H9 (cell line): ENCODE results near the gene PARL. TPM values are rescaled to one million over a fixed set of nuclear protein-coding genes. Genes with fewer than 3 reads are reported as not detected.

Source experiments
- DNase-seq: peaks from one replicate; pipeline ENCODE4 v3.0.0-alpha.2; 2017
- H2AFZ ChIP-seq: one replicate; pipeline ENCODE4 v1.6.1; 2013; ENCODE audit warnings: mild to moderate bottlenecking, low read length, control low read depth, moderate library complexity
- H2AK5ac ChIP-seq: 2 replicates; pipeline ENCODE4 v1.6.1; 2013; ENCODE audit warnings: low read length, control low read depth, mixed read lengths; ENCODE audit not compliant: insufficient read length
- H2BK120ac ChIP-seq: one replicate; pipeline ENCODE4 v1.6.1; 2013; ENCODE audit warnings: low read depth, mild to moderate bottlenecking, low read length, control low read depth, inconsistent platforms; ENCODE audit not compliant: poor library complexity, severe bottlenecking
- H2BK12ac ChIP-seq: 2 replicates; pipeline ENCODE4 v1.6.1; 2013; ENCODE audit warnings: low read length, control low read depth, mixed read lengths, low read depth; ENCODE audit not compliant: insufficient read length
- H2BK15ac ChIP-seq: 2 replicates; pipeline ENCODE4 v1.6.1; 2013; ENCODE audit warnings: low read depth, low read length, control low read depth
- H2BK20ac ChIP-seq: one replicate; pipeline ENCODE4 v1.6.1; 2013; ENCODE audit warnings: low read depth, mild to moderate bottlenecking, low read length, control low read depth, inconsistent platforms; ENCODE audit not compliant: poor library complexity, severe bottlenecking
- H2BK5ac ChIP-seq: 2 replicates; pipeline ENCODE4 v1.6.1; 2013; ENCODE audit warnings: low read length, control low read depth, mixed read lengths; ENCODE audit not compliant: insufficient read length
- H3K14ac ChIP-seq: 2 replicates; pipeline ENCODE4 v1.6.1; 2013; ENCODE audit warnings: low read length, control low read depth; ENCODE audit not compliant: insufficient read depth
- H3K18ac ChIP-seq: 2 replicates; pipeline ENCODE4 v1.6.1; 2013; ENCODE audit warnings: low read depth, mild to moderate bottlenecking, mixed read lengths, low read length, control low read depth; ENCODE audit not compliant: insufficient read length
- H3K23ac ChIP-seq: 2 replicates; pipeline ENCODE4 v1.6.1; 2013; ENCODE audit warnings: low read length, control low read depth, mixed read lengths, low read depth; ENCODE audit not compliant: insufficient read length
- H3K23me2 ChIP-seq: 2 replicates; pipeline ENCODE4 v1.6.1; 2013; ENCODE audit warnings: low read depth, mild to moderate bottlenecking, mixed read lengths, low read length, control low read depth; ENCODE audit not compliant: insufficient read length, poor library complexity, severe bottlenecking
- H3K27ac ChIP-seq: 2 replicates; pipeline ENCODE4 v1.5.1; 2013; ENCODE audit warnings: low read length, control low read depth, mixed read lengths, low read depth; ENCODE audit not compliant: insufficient read length
- H3K27me3 ChIP-seq: 2 replicates; pipeline ENCODE4 v1.6.1; 2013; ENCODE audit warnings: low read length, control low read depth, inconsistent platforms; ENCODE audit not compliant: insufficient read depth
- H3K4ac ChIP-seq: 2 replicates; pipeline ENCODE4 v1.6.1; 2013; ENCODE audit warnings: low read depth, mild to moderate bottlenecking, control low read depth, inconsistent platforms, low read length, moderate library complexity
- H3K4me1 ChIP-seq: 2 replicates; pipeline ENCODE4 v1.6.1; 2013; ENCODE audit warnings: low read length, control low read depth, inconsistent platforms; ENCODE audit not compliant: insufficient read depth
- H3K4me2 ChIP-seq: 2 replicates; pipeline ENCODE4 v1.6.1; 2013; ENCODE audit warnings: low read length, control low read depth, mixed read lengths; ENCODE audit not compliant: insufficient read length, insufficient read depth
- H3K56ac ChIP-seq: 2 replicates; pipeline ENCODE4 v1.6.1; 2013; ENCODE audit warnings: low read depth, mild to moderate bottlenecking, mixed read lengths, low read length, control low read depth; ENCODE audit not compliant: insufficient read length
- H3K79me1 ChIP-seq: 2 replicates; pipeline ENCODE4 v1.6.1; 2013; ENCODE audit warnings: low read depth, mild to moderate bottlenecking, moderate library complexity, low read length, control low read depth, inconsistent platforms; ENCODE audit not compliant: insufficient read depth, poor library complexity, severe bottlenecking
- H3K79me2 ChIP-seq: 2 replicates; pipeline ENCODE4 v1.6.1; 2013; ENCODE audit warnings: low read length, control low read depth, inconsistent platforms; ENCODE audit not compliant: insufficient read depth
- H3K9ac ChIP-seq: 2 replicates; pipeline ENCODE4 v1.6.1; 2013; ENCODE audit warnings: low read length, control low read depth, mixed read lengths; ENCODE audit not compliant: insufficient read length; ENCODE audit errors: extremely low read depth
- H3K9me3 ChIP-seq: one replicate; pipeline ENCODE4 v1.6.1; 2013; ENCODE audit warnings: low read depth, low read length, inconsistent platforms; ENCODE audit not compliant: control insufficient read depth
- H3T11ph ChIP-seq: one replicate; pipeline ENCODE4 v1.6.1; 2013; ENCODE audit warnings: mild to moderate bottlenecking, low read length, control low read depth, inconsistent platforms
- H4K20me1 ChIP-seq: one replicate; pipeline ENCODE4 v1.6.1; 2013; ENCODE audit not compliant: control insufficient read depth, insufficient read length, insufficient read depth
- H4K5ac ChIP-seq: 2 replicates; pipeline ENCODE4 v1.6.1; 2013; ENCODE audit warnings: low read depth, mild to moderate bottlenecking, mixed read lengths, low read length, control low read depth; ENCODE audit not compliant: insufficient read length
- H4K8ac ChIP-seq: replicated peaks from 2 replicates; pipeline ENCODE4 v1.6.1; 2013; ENCODE audit warnings: low read length, control low read depth, mixed read lengths, low read depth; ENCODE audit not compliant: insufficient read length
- H4K91ac ChIP-seq: 2 replicates; pipeline ENCODE4 v1.6.1; 2013; ENCODE audit warnings: low read depth, mild to moderate bottlenecking, moderate library complexity, mixed read lengths, low read length, control low read depth; ENCODE audit not compliant: insufficient read length
- H3K27ac Mint-ChIP-seq, 3 experiments: 2 replicates in 2 of 3; 3 replicates in 1 of 3; pipeline ENCODE4 v1.8.0; 2020 to 2021; ENCODE audit warnings: mixed read lengths in 3 of 3, mild to moderate bottlenecking in 1 of 3, moderate library complexity in 1 of 3
- H3K27me3 Mint-ChIP-seq: 2 replicates; pipeline ENCODE4 v1.8.0; 2021; ENCODE audit warnings: low read depth, mild to moderate bottlenecking, moderate library complexity, mixed read lengths
- H3K36me3 Mint-ChIP-seq, 3 experiments: 2 replicates in 2 of 3; 3 replicates in 1 of 3; pipeline ENCODE4 v1.8.0; 2020 to 2021; ENCODE audit warnings: low read depth in 3 of 3, mixed read lengths in 3 of 3; ENCODE audit not compliant: insufficient read depth in 1 of 3
- H3K4me1 Mint-ChIP-seq, 2 experiments: 2 replicates each; pipeline ENCODE4 v1.8.0; 2020; ENCODE audit warnings: mixed read lengths in 2 of 2
- H3K4me3 Mint-ChIP-seq, 2 experiments: 2 replicates in 1 of 2; 3 replicates in 1 of 2; pipeline ENCODE4 v1.8.0; 2020 to 2021; ENCODE audit warnings: mild to moderate bottlenecking in 2 of 2, mixed read lengths in 2 of 2, moderate library complexity in 1 of 2
- H3K9me3 Mint-ChIP-seq, 2 experiments: 2 replicates in 1 of 2; 3 replicates in 1 of 2; pipeline ENCODE4 v1.8.0; 2020; ENCODE audit warnings: mild to moderate bottlenecking in 2 of 2, mixed read lengths in 2 of 2, moderate library complexity in 1 of 2
- WGBS: extraction: QIAGEN DNeasy Blood & Tissue Kit; methylation state at CpG from one replicate; pipeline ENCODE4 v1.1.7; 2013; ENCODE audit warnings: missing lambda C conversion rate, low lambda C conversion rate, mixed read lengths; ENCODE audit not compliant: insufficient read length; ENCODE audit errors: extremely low coverage; 5-methylcytosine and 5-hydroxymethylcytosine counted together
- total RNA-seq: library from RNA; stranded (reverse); gene quantifications from 2 replicates; pipeline ENCODE4 v1.2.1, GENCODE V29; 2021
- TF ChIP-seq, protein P1 (sequence below): fragments of 200-600 bp; sonication (generic); conservative IDR thresholded peaks from 3 replicates; pipeline ENCODE4 v1.8.0; 2021; ENCODE audit warnings: antibody characterized with exemption, mild to moderate bottlenecking

PARL gene
- total RNA-seq, 1 experiment from 2014 or later, result 94.5 TPM

GRCh38 chr3:183845608-183846288 lies 38.9 kb downstream of the PARL start:
- no peaks in the 10 kb centered on the region for H3K79me2 ChIP-seq
- Mint-ChIP-seq H3K4me3 (no peak overlapping the region), H3K27me3 (no peaks in the 10 kb centered on the region), H3K36me3 (peaks cover 23 to 74% (median 71%) of the 10 kb centered on the region in 3 experiments; a peak in 6 of 7 replicates), H3K4me1 (no peaks in the 10 kb centered on the region; a peak in 2 of 4 replicates), H3K9me3 (no peaks in the 10 kb centered on the region), H3K27ac (peak overlapping the region in 2 of 3 experiments; percentile 20 to 49; a peak in 2 of 7 replicates)
- H3K23ac ChIP-seq, result no peak overlapping the region
- H2BK5ac ChIP-seq, result no peak overlapping the region
- no peaks in the 10 kb centered on the region for H3K27me3 ChIP-seq
- no peak overlapping the region for H4K91ac ChIP-seq
- no peak overlapping the region for H2BK20ac ChIP-seq
- no peaks in the 10 kb centered on the region for H4K20me1 ChIP-seq
- H3K4me2 ChIP-seq, result no peak overlapping the region
- TF ChIP-seq, protein P1, sequence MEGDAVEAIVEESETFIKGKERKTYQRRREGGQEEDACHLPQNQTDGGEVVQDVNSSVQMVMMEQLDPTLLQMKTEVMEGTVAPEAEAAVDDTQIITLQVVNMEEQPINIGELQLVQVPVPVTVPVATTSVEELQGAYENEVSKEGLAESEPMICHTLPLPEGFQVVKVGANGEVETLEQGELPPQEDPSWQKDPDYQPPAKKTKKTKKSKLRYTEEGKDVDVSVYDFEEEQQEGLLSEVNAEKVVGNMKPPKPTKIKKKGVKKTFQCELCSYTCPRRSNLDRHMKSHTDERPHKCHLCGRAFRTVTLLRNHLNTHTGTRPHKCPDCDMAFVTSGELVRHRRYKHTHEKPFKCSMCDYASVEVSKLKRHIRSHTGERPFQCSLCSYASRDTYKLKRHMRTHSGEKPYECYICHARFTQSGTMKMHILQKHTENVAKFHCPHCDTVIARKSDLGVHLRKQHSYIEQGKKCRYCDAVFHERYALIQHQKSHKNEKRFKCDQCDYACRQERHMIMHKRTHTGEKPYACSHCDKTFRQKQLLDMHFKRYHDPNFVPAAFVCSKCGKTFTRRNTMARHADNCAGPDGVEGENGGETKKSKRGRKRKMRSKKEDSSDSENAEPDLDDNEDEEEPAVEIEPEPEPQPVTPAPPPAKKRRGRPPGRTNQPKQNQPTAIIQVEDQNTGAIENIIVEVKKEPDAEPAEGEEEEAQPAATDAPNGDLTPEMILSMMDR, result no peak
- no peak overlapping the region for H3K9ac ChIP-seq
- no peak overlapping the region for H3K4ac ChIP-seq
- H3K18ac ChIP-seq, result no peak overlapping the region
- H2AK5ac ChIP-seq, result no peak overlapping the region
- H4K5ac ChIP-seq, result no peak overlapping the region
- no CpG with 5 or more reads among the region's 13 CpGs for WGBS
- no peak overlapping the region for H4K8ac ChIP-seq
- H3K79me1 ChIP-seq, result no peaks in the 10 kb centered on the region
- no peak overlapping the region for H2BK120ac ChIP-seq
- no peak overlapping the region for H3K27ac ChIP-seq
- H3K14ac ChIP-seq, result no peak overlapping the region
- H2BK15ac ChIP-seq, result no peak overlapping the region
- no peaks in the 10 kb centered on the region for H3K4me1 ChIP-seq
- H3T11ph ChIP-seq, result no peak overlapping the region
- H2BK12ac ChIP-seq, result no peak overlapping the region
- no peak overlapping the region for H3K56ac ChIP-seq
- no peak for DNase-seq
- no peak overlapping the region for H2AFZ ChIP-seq
- no peaks in the 10 kb centered on the region for H3K23me2 ChIP-seq
- H3K9me3 ChIP-seq, result no peaks in the 10 kb centered on the region
